Measurements from ENCODE around the gene SLC22A17.

The SLC22A17 gene

GRCh38 chr14:23377198-23377550, 24.5 kb upstream of the SLC22A17 start:
- Histone ChIP-seq H3K9ac (ENCODE audit: low read length) (no peak overlapping the region), H4K5ac (ENCODE audit: low read length) (no peak overlapping the region), H3K18ac (ENCODE audit: low read length) (no peak overlapping the region), H3K4ac (ENCODE audit: low read depth, low read length) (no peak overlapping the region), H3K79me1 (ENCODE audit: low read length) (no peaks in the 10 kb centered on the region), H2BK5ac (ENCODE audit: low read length) (no peak overlapping the region), H3K27me3 (ENCODE audit: insufficient read depth, low read length, poor library complexity) (no peaks in the 10 kb centered on the region), H2BK120ac (ENCODE audit: low read depth, low read length) (no peak overlapping the region), H2AK5ac (ENCODE audit: low read length) (no peak overlapping the region), H3K4me3 (ENCODE audit: low read length) (no peak overlapping the region), H3K79me2 (ENCODE audit: control insufficient read depth, insufficient read depth, low read length) (no peaks in the 10 kb centered on the region), H3K4me2 (ENCODE audit: low read length) (no peak overlapping the region), H3K23ac (ENCODE audit: low read length) (no peak overlapping the region), H3K36me3 (ENCODE audit: control insufficient read depth, insufficient read depth, low read length) (no peaks in the 10 kb centered on the region), H2BK15ac (replicated peaks; ENCODE audit: low read depth) (no peak overlapping the region), H4K8ac (ENCODE audit: low read depth, low read length) (no peak overlapping the region), H3K56ac (ENCODE audit: low read length) (no peak overlapping the region), H3K4me1 (ENCODE audit: control insufficient read depth, low read depth, low read length) (peaks cover 3% of the 10 kb centered on the region), H3K27ac (ENCODE audit: low read depth, low read length) (no peak overlapping the region)
- no peak for DNase-seq
- no CpG with 5 or more reads among the region's 11 CpGs for WGBS (ENCODE audit: extremely low coverage, insufficient coverage, low lambda C conversion rate)

- Histone ChIP-seq H4K5ac (ENCODE audit: low read length) (no peak within 1 kb of the TSS), H3K27me3 (ENCODE audit: insufficient read depth, low read length, poor library complexity) (no peaks in the 10 kb centered on the region), H2AK5ac (ENCODE audit: low read length) (no peak within 1 kb of the TSS), H3K79me2 (ENCODE audit: control insufficient read depth, insufficient read depth, low read length) (no peaks in the 10 kb centered on the region), H3K4me2 (ENCODE audit: low read length) (peak within 1 kb of the TSS; percentile 40), H3K79me1 (ENCODE audit: low read length) (no peaks in the 10 kb centered on the region), H3K56ac (ENCODE audit: low read length) (peak within 1 kb of the TSS; percentile 83), H3K4me1 (ENCODE audit: control insufficient read depth, low read depth, low read length) (peaks cover 3% of the 10 kb centered on the region), H3K27ac (ENCODE audit: low read depth, low read length) (no peak within 1 kb of the TSS), H3K4ac (ENCODE audit: low read depth, low read length) (no peak within 1 kb of the TSS), H3K4me3 (ENCODE audit: low read length) (no peak within 1 kb of the TSS), H3K18ac (ENCODE audit: low read length) (no peak within 1 kb of the TSS), H2BK5ac (ENCODE audit: low read length) (no peak within 1 kb of the TSS), H3K9ac (ENCODE audit: low read length) (peak within 1 kb of the TSS; percentile 66), H4K8ac (ENCODE audit: low read depth, low read length) (no peak within 1 kb of the TSS), H2BK120ac (ENCODE audit: low read depth, low read length) (no peak within 1 kb of the TSS), H3K23ac (ENCODE audit: low read length) (no peak within 1 kb of the TSS), H2BK15ac (replicated peaks; ENCODE audit: low read depth) (no peak within 1 kb of the TSS), H3K36me3 (ENCODE audit: control insufficient read depth, insufficient read depth, low read length) (no peaks in the 10 kb centered on the region)
- no CpG with 5 or more reads among the region's 13 CpGs for WGBS (ENCODE audit: extremely low coverage, insufficient coverage, low lambda C conversion rate)
- peak; percentile 76 for DNase-seq
Measured at GRCh38 chr14:23376482-23377197, 24.0 kb upstream of the SLC22A17 start, which contains the start of gene CMTM5. Gene CMTM5, plus strand, starts transcription at chr14:23377046. Its CDS starts 206 bp downstream, at chr14:23377252.

GRCh38 chr14:23375527-23376251, 23.0 kb upstream of the SLC22A17 start:
- DNase-seq, result no peak
- no peak overlapping the region for H3K23ac ChIP-seq (ENCODE audit: low read length)
- no peak overlapping the region for H2BK120ac ChIP-seq (ENCODE audit: low read depth, low read length)
- H4K8ac ChIP-seq (ENCODE audit: low read depth, low read length), result no peak overlapping the region
- no CpG with 5 or more reads among the region's 21 CpGs for WGBS (ENCODE audit: extremely low coverage, insufficient coverage, low lambda C conversion rate)
- H3K36me3 ChIP-seq (ENCODE audit: control insufficient read depth, insufficient read depth, low read length), result no peaks in the 10 kb centered on the region
- no peak overlapping the region for H3K9ac ChIP-seq (ENCODE audit: low read length)
- no peak overlapping the region for H3K4ac ChIP-seq (ENCODE audit: low read depth, low read length)
- H2AK5ac ChIP-seq (ENCODE audit: low read length), result no peak overlapping the region
- no peak overlapping the region for H2BK15ac ChIP-seq (replicated peaks; ENCODE audit: low read depth)
- H3K4me2 ChIP-seq (ENCODE audit: low read length), result no peak overlapping the region
- no peaks in the 10 kb centered on the region for H3K27me3 ChIP-seq (ENCODE audit: insufficient read depth, low read length, poor library complexity)
- no peak overlapping the region for H3K4me3 ChIP-seq (ENCODE audit: low read length)
- no peak overlapping the region for H3K56ac ChIP-seq (ENCODE audit: low read length)
- H3K18ac ChIP-seq (ENCODE audit: low read length), result no peak overlapping the region
- H3K79me2 ChIP-seq (ENCODE audit: control insufficient read depth, insufficient read depth, low read length), result no peaks in the 10 kb centered on the region
- H2BK5ac ChIP-seq (ENCODE audit: low read length), result no peak overlapping the region
- no peaks in the 10 kb centered on the region for H3K79me1 ChIP-seq (ENCODE audit: low read length)
- no peak overlapping the region for H3K27ac ChIP-seq (ENCODE audit: low read depth, low read length)
- no peak overlapping the region for H4K5ac ChIP-seq (ENCODE audit: low read length)
- H3K4me1 ChIP-seq (ENCODE audit: control insufficient read depth, low read depth, low read length), result peaks cover 3% of the 10 kb centered on the region

GRCh38 chr14:23373041-23373440, 20.4 kb upstream of the SLC22A17 start:
- Histone ChIP-seq H3K79me2 (ENCODE audit: control insufficient read depth, insufficient read depth, low read length) (no peaks in the 10 kb centered on the region), H3K4me2 (ENCODE audit: low read length) (no peak overlapping the region), H3K4ac (ENCODE audit: low read depth, low read length) (no peak overlapping the region), H3K79me1 (ENCODE audit: low read length) (no peaks in the 10 kb centered on the region), H3K27me3 (ENCODE audit: insufficient read depth, low read length, poor library complexity) (no peaks in the 10 kb centered on the region), H3K36me3 (ENCODE audit: control insufficient read depth, insufficient read depth, low read length) (no peaks in the 10 kb centered on the region), H3K27ac (ENCODE audit: low read depth, low read length) (no peak overlapping the region), H3K56ac (ENCODE audit: low read length) (no peak overlapping the region), H2AK5ac (ENCODE audit: low read length) (no peak overlapping the region), H3K9ac (ENCODE audit: low read length) (no peak overlapping the region), H2BK120ac (ENCODE audit: low read depth, low read length) (no peak overlapping the region), H2BK15ac (replicated peaks; ENCODE audit: low read depth) (no peak overlapping the region), H3K23ac (ENCODE audit: low read length) (no peak overlapping the region), H2BK5ac (ENCODE audit: low read length) (no peak overlapping the region), H3K18ac (ENCODE audit: low read length) (no peak overlapping the region), H4K5ac (ENCODE audit: low read length) (no peak overlapping the region), H3K4me1 (ENCODE audit: control insufficient read depth, low read depth, low read length) (peaks cover 3% of the 10 kb centered on the region), H4K8ac (ENCODE audit: low read depth, low read length) (no peak overlapping the region), H3K4me3 (ENCODE audit: low read length) (no peak overlapping the region)
- DNase-seq, result no peak
- no CpG with 5 or more reads among the region's 3 CpGs for WGBS (ENCODE audit: extremely low coverage, insufficient coverage, low lambda C conversion rate)

GRCh38 chr14:23372509-23372908, 19.8 kb upstream of the SLC22A17 start, which contains the start of gene IL25:
Gene IL25, plus strand, starts transcription at chr14:23372809.
- no peak within 1 kb of the TSS for H2BK5ac ChIP-seq (ENCODE audit: low read length)
- H3K23ac ChIP-seq (ENCODE audit: low read length), result no peak within 1 kb of the TSS
- no peak within 1 kb of the TSS for H4K8ac ChIP-seq (ENCODE audit: low read depth, low read length)
- no peak within 1 kb of the TSS for H3K27ac ChIP-seq (ENCODE audit: low read depth, low read length)
- H3K4me2 ChIP-seq (ENCODE audit: low read length), result no peak within 1 kb of the TSS
- WGBS (ENCODE audit: extremely low coverage, insufficient coverage, low lambda C conversion rate), result no CpG with 5 or more reads among the region's 2 CpGs
- no peak within 1 kb of the TSS for H3K4me3 ChIP-seq (ENCODE audit: low read length)
- no peaks in the 10 kb centered on the region for H3K79me1 ChIP-seq (ENCODE audit: low read length)
- H3K18ac ChIP-seq (ENCODE audit: low read length), result no peak within 1 kb of the TSS
- no peak within 1 kb of the TSS for H3K4ac ChIP-seq (ENCODE audit: low read depth, low read length)
- no peaks in the 10 kb centered on the region for H3K79me2 ChIP-seq (ENCODE audit: control insufficient read depth, insufficient read depth, low read length)
- no peak within 1 kb of the TSS for H3K56ac ChIP-seq (ENCODE audit: low read length)
- DNase-seq, result no peak
- H4K5ac ChIP-seq (ENCODE audit: low read length), result no peak within 1 kb of the TSS
- no peaks in the 10 kb centered on the region for H3K36me3 ChIP-seq (ENCODE audit: control insufficient read depth, insufficient read depth, low read length)
- H3K9ac ChIP-seq (ENCODE audit: low read length), result no peak within 1 kb of the TSS
- no peak within 1 kb of the TSS for H2BK120ac ChIP-seq (ENCODE audit: low read depth, low read length)
- H2AK5ac ChIP-seq (ENCODE audit: low read length), result no peak within 1 kb of the TSS
- H2BK15ac ChIP-seq (replicated peaks; ENCODE audit: low read depth), result no peak within 1 kb of the TSS
- H3K4me1 ChIP-seq (ENCODE audit: control insufficient read depth, low read depth, low read length), result peaks cover 3% of the 10 kb centered on the region
- no peaks in the 10 kb centered on the region for H3K27me3 ChIP-seq (ENCODE audit: insufficient read depth, low read length, poor library complexity)

Measured in mesendoderm (in vitro differentiated cells).